ENCODE results near the gene PAXX.

- TF ChIP-seq TEAD4 (IDR thresholded peaks at IDR 0.05; ENCODE audit: low read length) = no peak
- no peak for TF ChIP-seq TEAD4 (CRISPR knock-in tag; IDR thresholded peaks at IDR 0.05; ENCODE audit: borderline replicate concordance)
- TF ChIP-seq SMAD1 (IDR thresholded peaks at IDR 0.05; ENCODE audit: low read depth, low read length, partially characterized antibody) = no peak
- no peak for TF ChIP-seq SMAD3 (CRISPR knock-in tag; conservative IDR thresholded peaks at IDR 0.05)
- TF ChIP-seq POLR2A (conservative IDR thresholded peaks at IDR 0.05) = no peak
- TF ChIP-seq PTBP1 (IDR thresholded peaks at IDR 0.05; ENCODE audit: low read depth, low read length) = no peak
- TF ChIP-seq, protein P1, sequence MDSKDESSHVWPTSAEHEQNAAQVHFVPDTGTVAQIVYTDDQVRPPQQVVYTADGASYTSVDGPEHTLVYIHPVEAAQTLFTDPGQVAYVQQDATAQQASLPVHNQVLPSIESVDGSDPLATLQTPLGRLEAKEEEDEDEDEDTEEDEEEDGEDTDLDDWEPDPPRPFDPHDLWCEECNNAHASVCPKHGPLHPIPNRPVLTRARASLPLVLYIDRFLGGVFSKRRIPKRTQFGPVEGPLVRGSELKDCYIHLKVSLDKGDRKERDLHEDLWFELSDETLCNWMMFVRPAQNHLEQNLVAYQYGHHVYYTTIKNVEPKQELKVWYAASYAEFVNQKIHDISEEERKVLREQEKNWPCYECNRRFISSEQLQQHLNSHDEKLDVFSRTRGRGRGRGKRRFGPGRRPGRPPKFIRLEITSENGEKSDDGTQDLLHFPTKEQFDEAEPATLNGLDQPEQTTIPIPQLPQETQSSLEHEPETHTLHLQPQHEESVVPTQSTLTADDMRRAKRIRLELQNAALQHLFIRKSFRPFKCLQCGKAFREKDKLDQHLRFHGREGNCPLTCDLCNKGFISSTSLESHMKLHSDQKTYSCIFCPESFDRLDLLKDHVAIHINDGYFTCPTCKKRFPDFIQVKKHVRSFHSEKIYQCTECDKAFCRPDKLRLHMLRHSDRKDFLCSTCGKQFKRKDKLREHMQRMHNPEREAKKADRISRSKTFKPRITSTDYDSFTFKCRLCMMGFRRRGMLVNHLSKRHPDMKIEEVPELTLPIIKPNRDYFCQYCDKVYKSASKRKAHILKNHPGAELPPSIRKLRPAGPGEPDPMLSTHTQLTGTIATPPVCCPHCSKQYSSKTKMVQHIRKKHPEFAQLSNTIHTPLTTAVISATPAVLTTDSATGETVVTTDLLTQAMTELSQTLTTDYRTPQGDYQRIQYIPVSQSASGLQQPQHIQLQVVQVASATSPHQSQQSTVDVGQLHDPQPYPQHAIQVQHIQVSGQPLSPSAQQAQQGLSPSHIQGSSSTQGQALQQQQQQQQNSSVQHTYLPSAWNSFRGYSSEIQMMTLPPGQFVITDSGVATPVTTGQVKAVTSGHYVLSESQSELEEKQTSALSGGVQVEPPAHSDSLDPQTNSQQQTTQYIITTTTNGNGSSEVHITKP (IDR thresholded peaks at IDR 0.05; ENCODE audit: partially characterized antibody) = no peak
- TF ChIP-seq KDM4B (IDR thresholded peaks at IDR 0.05; ENCODE audit: borderline replicate concordance in 2 of 2, low read depth in 1 of 2) = no peak
- TF ChIP-seq, protein P2, sequence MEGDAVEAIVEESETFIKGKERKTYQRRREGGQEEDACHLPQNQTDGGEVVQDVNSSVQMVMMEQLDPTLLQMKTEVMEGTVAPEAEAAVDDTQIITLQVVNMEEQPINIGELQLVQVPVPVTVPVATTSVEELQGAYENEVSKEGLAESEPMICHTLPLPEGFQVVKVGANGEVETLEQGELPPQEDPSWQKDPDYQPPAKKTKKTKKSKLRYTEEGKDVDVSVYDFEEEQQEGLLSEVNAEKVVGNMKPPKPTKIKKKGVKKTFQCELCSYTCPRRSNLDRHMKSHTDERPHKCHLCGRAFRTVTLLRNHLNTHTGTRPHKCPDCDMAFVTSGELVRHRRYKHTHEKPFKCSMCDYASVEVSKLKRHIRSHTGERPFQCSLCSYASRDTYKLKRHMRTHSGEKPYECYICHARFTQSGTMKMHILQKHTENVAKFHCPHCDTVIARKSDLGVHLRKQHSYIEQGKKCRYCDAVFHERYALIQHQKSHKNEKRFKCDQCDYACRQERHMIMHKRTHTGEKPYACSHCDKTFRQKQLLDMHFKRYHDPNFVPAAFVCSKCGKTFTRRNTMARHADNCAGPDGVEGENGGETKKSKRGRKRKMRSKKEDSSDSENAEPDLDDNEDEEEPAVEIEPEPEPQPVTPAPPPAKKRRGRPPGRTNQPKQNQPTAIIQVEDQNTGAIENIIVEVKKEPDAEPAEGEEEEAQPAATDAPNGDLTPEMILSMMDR (IDR thresholded peaks at IDR 0.05 in 2 of 3, conservative IDR thresholded peaks at IDR 0.05 in 1 of 3; ENCODE audit: insufficient read depth in 2 of 3, low read depth in 1 of 3, low read length in 3 of 3) = peak in 1 of 3 experiments; percentile 22; a peak in 1 of 6 replicates
- no peak for TF ChIP-seq EP300 (IDR thresholded peaks at IDR 0.05; ENCODE audit: low read length)
- no peak for TF ChIP-seq BRF2 (IDR thresholded peaks at IDR 0.05; ENCODE audit: borderline replicate concordance, insufficient read depth, insufficient read length)
- no peak for TF ChIP-seq SP2 (IDR thresholded peaks at IDR 0.05; ENCODE audit: extremely low read depth, low read depth, low read length, poor library complexity, severe bottlenecking)
- no peak for TF ChIP-seq CBX3 (IDR thresholded peaks at IDR 0.05; ENCODE audit: borderline replicate concordance in 1 of 2, low read length in 2 of 2)
Observed at GRCh38 chr9:137035507-137035834, 43.2 kb downstream of the PAXX start.

All from K562 (cell line).